ENCODE data around the gene CLDND2. TPM values are rescaled to one million over a fixed set of nuclear protein-coding genes. Genes with fewer than 3 reads are reported as not detected.

Gene CLDND2
- total and polyA plus RNA-seq, 4 donors: 0.22 to 3.0 TPM; not detected in 2

- WGBS: 66% methylated on average over 9 of the region's 9 CpGs
- H3K27ac ChIP-seq (ENCODE audit: low read depth in 1 of 2, low read length in 2 of 2): peak overlapping the region in 1 of 2 donors; percentile 2
- no peak overlapping the region for H3K4me3 ChIP-seq (ENCODE audit: low read depth in 1 of 3, low read length in 3 of 3)
- TF ChIP-seq TAF1 (conservative IDR thresholded peaks at IDR 0.05): no peak
- no peak for TF ChIP-seq JUND (IDR thresholded peaks at IDR 0.05)
- no peak for TF ChIP-seq RXRA (IDR thresholded peaks at IDR 0.05)
- no peak for TF ChIP-seq HNF4G (IDR thresholded peaks at IDR 0.05)
- no peak for TF ChIP-seq NR2F2 (IDR thresholded peaks at IDR 0.05)
- peaks cover 9 to 23% (median 17%) of the 10 kb centered on the region in 4 donors for H3K4me1 ChIP-seq (ENCODE audit: control insufficient read depth in 4 of 4, insufficient read depth in 4 of 4, low read length in 3 of 4)
- DNase-seq (ENCODE audit: low spot score): no peak
- H3K9me3 ChIP-seq (ENCODE audit: control insufficient read depth in 4 of 4, low read length in 3 of 4): no peaks in the 10 kb centered on the region
- H3K9ac ChIP-seq (ENCODE audit: low read depth in 1 of 2, low read length in 2 of 2): no peak overlapping the region
- no peaks in the 10 kb centered on the region for H3K27me3 ChIP-seq (ENCODE audit: control insufficient read depth in 4 of 4, insufficient read depth in 4 of 4, low read length in 3 of 4)
- H3K36me3 ChIP-seq (ENCODE audit: control insufficient read depth in 4 of 4, insufficient read depth in 3 of 4, low read depth in 1 of 4, low read length in 3 of 4): peaks cover 0 to 26% (median 11%) of the 10 kb centered on the region in 4 donors
Observed at GRCh38 chr19:51342631-51343569, 25.9 kb downstream of the CLDND2 start.

GRCh38 chr19:51341976-51342580 lies 26.7 kb downstream of the CLDND2 start, which contains the start of gene VSIG10L:
Gene VSIG10L, minus strand, starts transcription at chr19:51342139. Its CDS starts 15 bp downstream, at chr19:51342124.
- Histone ChIP-seq H3K9ac (ENCODE audit: low read depth in 1 of 2, low read length in 2 of 2) (no peak within 1 kb of the TSS), H3K9me3 (ENCODE audit: control insufficient read depth in 4 of 4, low read length in 3 of 4) (no peaks in the 10 kb centered on the region), H3K4me1 (ENCODE audit: control insufficient read depth in 4 of 4, insufficient read depth in 4 of 4, low read length in 3 of 4) (peaks cover 7 to 17% (median 15%) of the 10 kb centered on the region in 4 donors), H3K36me3 (ENCODE audit: control insufficient read depth in 4 of 4, insufficient read depth in 3 of 4, low read depth in 1 of 4, low read length in 3 of 4) (peaks cover 0 to 23% (median 10%) of the 10 kb centered on the region in 4 donors), H3K27me3 (ENCODE audit: control insufficient read depth in 4 of 4, insufficient read depth in 4 of 4, low read length in 3 of 4) (no peaks in the 10 kb centered on the region), H3K4me3 (ENCODE audit: low read depth in 1 of 3, low read length in 3 of 3) (no peak within 1 kb of the TSS), H3K27ac (ENCODE audit: low read depth in 1 of 2, low read length in 2 of 2) (peak within 1 kb of the TSS in 1 of 2 donors; percentile 2)
- no peak for DNase-seq (ENCODE audit: low spot score)
- 53% methylated on average over 3 of the region's 3 CpGs for WGBS
- TF ChIP-seq YY1 (IDR thresholded peaks at IDR 0.05): no peak
- TF ChIP-seq ATF3 (IDR thresholded peaks at IDR 0.05): no peak
- TF ChIP-seq FOXA1 (IDR thresholded peaks at IDR 0.05): no peak
- TF ChIP-seq REST (IDR thresholded peaks at IDR 0.05): peak; percentile 87

GRCh38 chr19:51341066-51341465 lies 27.7 kb downstream of the CLDND2 start:
- Histone ChIP-seq H3K9ac (ENCODE audit: low read depth in 1 of 2, low read length in 2 of 2) (no peak overlapping the region), H3K27ac (ENCODE audit: low read depth in 1 of 2, low read length in 2 of 2) (no peak overlapping the region)
- no peak for DNase-seq (ENCODE audit: low spot score)

More at GRCh38 chr19:51341066-51341465, 27.7 kb downstream of the CLDND2 start:
- Histone ChIP-seq H3K9me3 (ENCODE audit: control insufficient read depth in 4 of 4, low read length in 3 of 4) (no peaks in the 10 kb centered on the region), H3K4me3 (ENCODE audit: low read depth in 1 of 3, low read length in 3 of 3) (no peak overlapping the region), H3K4me1 (ENCODE audit: control insufficient read depth in 4 of 4, insufficient read depth in 4 of 4, low read length in 3 of 4) (peaks cover 7 to 17% (median 13%) of the 10 kb centered on the region in 4 donors), H3K36me3 (ENCODE audit: control insufficient read depth in 4 of 4, insufficient read depth in 3 of 4, low read depth in 1 of 4, low read length in 3 of 4) (peaks cover 0 to 13% (median 4%) of the 10 kb centered on the region in 4 donors), H3K27me3 (ENCODE audit: control insufficient read depth in 4 of 4, insufficient read depth in 4 of 4, low read length in 3 of 4) (no peaks in the 10 kb centered on the region)
- 93% methylated on average over 18 of the region's 18 CpGs for WGBS
- TF ChIP-seq TAF1 (conservative IDR thresholded peaks at IDR 0.05) (no peak), REST (IDR thresholded peaks at IDR 0.05) (no peak), RAD21 (IDR thresholded peaks at IDR 0.05) (no peak), HNF4A (conservative IDR thresholded peaks at IDR 0.05) (no peak), YY1 (IDR thresholded peaks at IDR 0.05) (no peak), GABPA (IDR thresholded peaks at IDR 0.05 in 1 of 2, conservative IDR thresholded peaks at IDR 0.05 in 1 of 2) (no peak), ZBTB33 (IDR thresholded peaks at IDR 0.05) (no peak)
